ENCODE measurements around the gene OGA.

OGA gene

GRCh38 chr10:101837748-101838147, 19.5 kb upstream of the OGA start:
- DNase-seq (ENCODE audit: low read depth): no peak
- TF ChIP-seq CTCF (IDR thresholded peaks at IDR 0.05; ENCODE audit: control insufficient read depth, extremely low read depth, insufficient read depth): no peak
- H3K4me3 ChIP-seq (ENCODE audit: low read depth, low read length): no peak overlapping the region

GRCh38 chr10:101835362-101835761, 17.1 kb upstream of the OGA start:
- no peak for DNase-seq (ENCODE audit: low read depth)
- no peak overlapping the region for H3K4me3 ChIP-seq (ENCODE audit: low read depth, low read length)
- no peak for TF ChIP-seq CTCF (IDR thresholded peaks at IDR 0.05; ENCODE audit: control insufficient read depth, extremely low read depth, insufficient read depth)

- DNase-seq (ENCODE audit: low read depth): no peak
- no peak overlapping the region for H3K4me3 ChIP-seq (ENCODE audit: low read depth, low read length)
- TF ChIP-seq CTCF (IDR thresholded peaks at IDR 0.05; ENCODE audit: control insufficient read depth, extremely low read depth, insufficient read depth): no peak
Observed at GRCh38 chr10:101834341-101834740, 16.1 kb upstream of the OGA start.

GRCh38 chr10:101833466-101833865, 15.2 kb upstream of the OGA start:
- H3K4me3 ChIP-seq (ENCODE audit: low read depth, low read length): no peak overlapping the region
- TF ChIP-seq CTCF (IDR thresholded peaks at IDR 0.05; ENCODE audit: control insufficient read depth, extremely low read depth, insufficient read depth): no peak
- DNase-seq (ENCODE audit: low read depth): no peak

- no peak for DNase-seq (ENCODE audit: low read depth)
- no peak overlapping the region for H3K4me3 ChIP-seq (ENCODE audit: low read depth, low read length)
- TF ChIP-seq CTCF (IDR thresholded peaks at IDR 0.05; ENCODE audit: control insufficient read depth, extremely low read depth, insufficient read depth): no peak
Observed at GRCh38 chr10:101832325-101832771, 14.1 kb upstream of the OGA start.

GRCh38 chr10:101831169-101831811, 13.0 kb upstream of the OGA start:
- no peak for TF ChIP-seq CTCF (IDR thresholded peaks at IDR 0.05; ENCODE audit: control insufficient read depth, extremely low read depth, insufficient read depth)
- peak overlapping the region; percentile 36 for H3K4me3 ChIP-seq (ENCODE audit: low read depth, low read length)
- no peak for DNase-seq (ENCODE audit: low read depth)

All from LNCaP clone FGC (cell line).